ENCODE results near the gene PTPN11. TPM values are rescaled to one million over a fixed set of nuclear protein-coding genes. Genes with fewer than 3 reads are reported as not detected.

PTPN11 gene
- polyA plus RNA-seq, 1 donor (not counting 4 experiments of a cell fraction or from before 2014, with no cell fraction given) = 95.3 TPM

GRCh38 chr12:112515868-112516267 lies 97.1 kb downstream of the PTPN11 start:
- dilution Hi-C loops (cut with MboI; ENCODE audit: extremely low pct_ligation_motif_present, low sequenced_read_pairs) = no loop called here
- no peak overlapping the region for H3K27ac ChIP-seq (ENCODE audit: control insufficient read depth, insufficient read depth, low read length)
- H3K9ac ChIP-seq (ENCODE audit: control insufficient read depth, extremely low read depth, insufficient read depth, low read length) = no peak overlapping the region
- no peak for TF ChIP-seq EZH2 (IDR thresholded peaks at IDR 0.05; ENCODE audit: low read length)
- no peak for TF ChIP-seq CTCF (optimal IDR thresholded peaks at IDR 0.05 in 1 of 3, IDR thresholded peaks at IDR 0.05 in 1 of 3, conservative IDR thresholded peaks at IDR 0.05 in 1 of 3; ENCODE audit: extremely low read depth in 1 of 3, insufficient read depth in 2 of 3, low read length in 3 of 3)
- no peaks in the 10 kb centered on the region for H3K9me1 ChIP-seq (ENCODE audit: control insufficient read depth, extremely low read depth, insufficient read depth, low read length)
- peaks cover 0 to 3% of the 10 kb centered on the region in 2 experiments for H3K36me3 ChIP-seq (ENCODE audit: control insufficient read depth in 2 of 2, extremely low read depth in 1 of 2, insufficient read depth in 2 of 2, low read length in 2 of 2)
- no peak for DNase-seq (ENCODE audit: low read depth, low spot score)
- H3K4me3 ChIP-seq (ENCODE audit: control insufficient read depth in 2 of 3, extremely low read depth in 1 of 3, insufficient read depth in 2 of 3, low read depth in 1 of 3, low read length in 3 of 3) = no peak overlapping the region
- no peaks in the 10 kb centered on the region for H3K9me3 ChIP-seq (ENCODE audit: control insufficient read depth, low read depth, low read length)
- no peak overlapping the region for H2AFZ ChIP-seq (ENCODE audit: control insufficient read depth, low read length)
- no peaks in the 10 kb centered on the region for H3K27me3 ChIP-seq (ENCODE audit: control insufficient read depth, extremely low read depth, insufficient read depth, low read length)
- no peaks in the 10 kb centered on the region for H3K79me2 ChIP-seq (ENCODE audit: control insufficient read depth, insufficient read depth, low read length)
- H4K20me1 ChIP-seq (ENCODE audit: control insufficient read depth, extremely low read depth, insufficient read depth, low read length) = no peaks in the 10 kb centered on the region
- no peak for FAIRE-seq
- no peak overlapping the region for H3K4me2 ChIP-seq (ENCODE audit: control insufficient read depth, extremely low read depth, insufficient read depth, low read depth, low read length)
- no peaks in the 10 kb centered on the region for H3K4me1 ChIP-seq (ENCODE audit: control insufficient read depth, extremely low read depth, insufficient read depth, low read length)

- TF ChIP-seq CTCF (optimal IDR thresholded peaks at IDR 0.05 in 1 of 3, IDR thresholded peaks at IDR 0.05 in 1 of 3, conservative IDR thresholded peaks at IDR 0.05 in 1 of 3; ENCODE audit: extremely low read depth in 1 of 3, insufficient read depth in 2 of 3, low read length in 3 of 3) = no peak
- TF ChIP-seq EZH2 (IDR thresholded peaks at IDR 0.05; ENCODE audit: low read length) = no peak
- H3K4me1 ChIP-seq (ENCODE audit: control insufficient read depth, extremely low read depth, insufficient read depth, low read length) = no peaks in the 10 kb centered on the region
- H3K27me3 ChIP-seq (ENCODE audit: control insufficient read depth, extremely low read depth, insufficient read depth, low read length) = no peaks in the 10 kb centered on the region
- H3K79me2 ChIP-seq (ENCODE audit: control insufficient read depth, insufficient read depth, low read length) = no peaks in the 10 kb centered on the region
- dilution Hi-C loops (cut with MboI; ENCODE audit: extremely low pct_ligation_motif_present, low sequenced_read_pairs) = no loop called here
- DNase-seq (ENCODE audit: low read depth, low spot score) (no peak), FAIRE-seq (no peak)
- no peak overlapping the region for H3K4me3 ChIP-seq (ENCODE audit: control insufficient read depth in 2 of 3, extremely low read depth in 1 of 3, insufficient read depth in 2 of 3, low read depth in 1 of 3, low read length in 3 of 3)
- no peaks in the 10 kb centered on the region for H3K9me3 ChIP-seq (ENCODE audit: control insufficient read depth, low read depth, low read length)
- H3K27ac ChIP-seq (ENCODE audit: control insufficient read depth, insufficient read depth, low read length) = no peak overlapping the region
- no peak overlapping the region for H3K4me2 ChIP-seq (ENCODE audit: control insufficient read depth, extremely low read depth, insufficient read depth, low read depth, low read length)
- H3K9me1 ChIP-seq (ENCODE audit: control insufficient read depth, extremely low read depth, insufficient read depth, low read length) = no peaks in the 10 kb centered on the region
- H3K9ac ChIP-seq (ENCODE audit: control insufficient read depth, extremely low read depth, insufficient read depth, low read length) = no peak overlapping the region
- no peaks in the 10 kb centered on the region for H3K36me3 ChIP-seq (ENCODE audit: control insufficient read depth in 2 of 2, extremely low read depth in 1 of 2, insufficient read depth in 2 of 2, low read length in 2 of 2)
- H4K20me1 ChIP-seq (ENCODE audit: control insufficient read depth, extremely low read depth, insufficient read depth, low read length) = no peaks in the 10 kb centered on the region
- H2AFZ ChIP-seq (ENCODE audit: control insufficient read depth, low read length) = no peak overlapping the region
These were observed 99.1 kb downstream of the PTPN11 start for GRCh38 chr12:112517730-112518364.
